Measurements from ENCODE around the gene SLC1A7.

Gene SLC1A7

GRCh38 chr1:53075761-53076163, 66.7 kb downstream of the SLC1A7 start:
- DNase-seq (ENCODE audit: low spot score) = no peak

GRCh38 chr1:53075206-53075605, 67.2 kb downstream of the SLC1A7 start:
- DNase-seq (ENCODE audit: low spot score) = no peak

DNA sequence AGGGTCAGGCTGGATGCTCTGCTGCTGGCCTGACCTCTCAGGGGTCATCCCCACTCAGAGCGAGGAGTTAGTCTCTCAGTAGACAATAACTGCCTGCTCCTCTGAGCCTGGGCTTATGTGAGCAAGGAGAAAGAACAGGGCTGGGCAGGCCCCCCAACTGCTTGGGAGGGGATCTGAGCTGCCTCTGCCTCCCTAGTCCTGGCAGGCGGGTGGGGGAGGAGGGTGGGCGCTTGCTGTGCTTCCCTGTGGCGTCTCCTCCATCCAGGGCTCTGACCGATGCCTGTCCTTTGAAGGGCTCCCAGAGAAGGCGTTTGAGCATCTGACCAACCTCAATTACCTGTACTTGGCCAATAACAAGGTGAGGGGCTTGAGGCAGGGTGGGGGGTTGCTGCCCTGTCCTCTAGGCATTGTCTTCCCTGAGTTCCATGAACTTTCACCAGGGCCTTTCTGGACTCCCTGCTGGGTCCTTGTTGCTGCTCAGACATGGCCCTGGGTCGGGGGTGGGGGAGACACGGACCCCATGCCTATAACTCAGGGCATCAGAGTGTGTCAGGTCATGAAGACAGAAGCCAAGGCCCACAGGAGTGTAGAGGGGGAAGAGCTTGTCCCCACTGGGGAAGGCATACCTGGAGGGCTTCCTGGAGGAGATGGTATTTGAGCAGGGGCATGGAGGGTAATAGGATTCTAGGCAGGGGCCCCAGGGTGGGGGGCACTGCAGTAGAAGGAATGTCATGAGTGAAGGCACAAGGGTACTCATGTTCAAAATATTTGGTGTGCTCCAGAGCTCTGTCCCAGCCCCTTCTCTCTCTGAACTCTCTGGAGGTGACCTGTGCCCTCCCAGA, 67.9 kb downstream of the SLC1A7 start:
- DNase-seq (ENCODE audit: low spot score) = no peak

DNA sequence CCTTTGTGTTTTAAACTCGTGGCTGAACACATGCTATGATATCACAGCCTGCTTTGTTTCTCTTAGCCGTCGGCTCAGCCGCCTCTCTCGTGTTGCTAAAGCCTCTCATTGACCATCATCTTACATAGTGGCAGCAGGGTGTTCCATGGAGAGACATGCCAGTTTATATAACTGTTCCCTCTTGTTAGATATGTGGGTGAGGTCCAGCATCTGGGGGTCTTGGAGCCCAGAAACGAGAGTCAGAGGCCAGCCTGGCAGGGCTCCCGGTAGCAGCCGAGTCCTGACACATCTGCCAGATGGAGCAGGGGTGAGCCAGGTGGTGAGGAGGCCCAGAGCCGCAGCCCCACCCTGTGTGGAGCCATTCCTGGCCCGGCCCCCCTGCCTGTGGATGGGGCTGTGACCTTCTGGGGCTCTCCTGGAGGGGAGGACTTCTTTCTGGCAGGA, 68.5 kb downstream of the SLC1A7 start:
- DNase-seq (ENCODE audit: low spot score) = peak; percentile 40

DNA sequence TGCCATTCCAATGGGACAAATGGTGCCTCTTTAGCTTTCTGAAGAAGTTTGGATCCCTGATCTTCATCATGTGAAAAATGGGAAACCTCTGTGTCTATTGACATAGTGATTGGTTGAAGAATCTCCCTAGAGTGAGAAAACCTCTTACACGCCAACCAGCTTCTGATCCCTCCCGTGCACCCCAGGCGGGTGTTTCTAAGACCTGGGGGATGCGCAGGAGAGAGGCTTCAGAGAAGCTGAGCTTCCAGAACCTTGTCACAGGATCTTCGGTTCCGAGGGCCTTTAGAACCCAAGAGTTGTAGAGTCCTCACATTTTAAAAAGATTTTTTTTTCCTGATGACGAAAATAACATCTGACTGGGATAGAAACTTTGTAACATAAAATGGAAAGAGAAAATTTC, 69.2 kb downstream of the SLC1A7 start:
- no peak for DNase-seq (ENCODE audit: low spot score)

DNA sequence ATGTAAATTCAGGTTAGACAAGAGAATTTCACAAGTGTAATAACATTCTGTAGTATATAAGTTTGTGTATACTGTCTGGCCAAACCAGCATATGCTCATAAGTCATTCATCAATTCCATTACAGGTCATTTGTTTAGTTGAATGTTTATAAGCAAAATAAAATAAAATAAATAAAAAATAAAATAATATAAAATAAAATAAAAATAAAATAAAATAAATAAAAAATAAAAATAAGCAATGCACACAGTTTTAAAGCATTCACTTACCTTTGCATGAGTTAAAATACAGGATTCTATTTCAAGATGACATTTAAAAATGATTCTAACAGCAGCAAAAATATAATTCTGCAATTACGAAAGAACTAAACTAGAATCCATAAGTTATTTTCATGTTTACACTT, 70.5 kb downstream of the SLC1A7 start:
- DNase-seq (ENCODE audit: low spot score) = no peak

GRCh38 chr1:53071167-53071865, 71.1 kb downstream of the SLC1A7 start:
- no peak for DNase-seq (ENCODE audit: low spot score)

GRCh38 chr1:53070621-53071020, 71.8 kb downstream of the SLC1A7 start:
- DNase-seq (ENCODE audit: low spot score) = no peak

- DNase-seq (ENCODE audit: low spot score) = no peak
Observed at GRCh38 chr1:53069663-53070327, 72.6 kb downstream of the SLC1A7 start.

- DNase-seq (ENCODE audit: low spot score) = no peak
Observed at GRCh38 chr1:53069265-53069662, 73.2 kb downstream of the SLC1A7 start.

GRCh38 chr1:53068314-53069099, 73.9 kb downstream of the SLC1A7 start:
- no peak for DNase-seq (ENCODE audit: low spot score)

DNA sequence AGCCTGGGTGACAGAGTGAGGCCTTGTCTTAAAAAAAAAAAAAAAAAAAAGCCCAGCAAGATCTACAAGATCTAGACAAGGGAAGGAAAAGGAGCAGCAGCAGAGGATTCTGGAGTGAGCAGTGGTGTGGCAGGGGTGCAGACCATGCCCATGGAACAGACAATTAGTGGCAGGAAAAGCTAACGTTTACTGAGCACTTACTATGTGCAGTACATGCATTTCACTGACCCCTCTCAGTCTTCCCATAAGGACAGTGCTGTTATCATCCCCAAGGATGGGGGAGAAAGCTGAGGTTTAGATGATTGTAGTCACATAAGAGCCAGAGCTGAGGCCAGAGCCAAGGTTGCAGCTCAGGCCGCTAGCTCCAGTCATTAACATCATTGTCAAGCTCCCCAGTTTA, 74.6 kb downstream of the SLC1A7 start:
- DNase-seq (ENCODE audit: low spot score) = no peak

- DNase-seq (ENCODE audit: low spot score) = no peak
Observed at GRCh38 chr1:53066891-53067738, 75.3 kb downstream of the SLC1A7 start.

DNA sequence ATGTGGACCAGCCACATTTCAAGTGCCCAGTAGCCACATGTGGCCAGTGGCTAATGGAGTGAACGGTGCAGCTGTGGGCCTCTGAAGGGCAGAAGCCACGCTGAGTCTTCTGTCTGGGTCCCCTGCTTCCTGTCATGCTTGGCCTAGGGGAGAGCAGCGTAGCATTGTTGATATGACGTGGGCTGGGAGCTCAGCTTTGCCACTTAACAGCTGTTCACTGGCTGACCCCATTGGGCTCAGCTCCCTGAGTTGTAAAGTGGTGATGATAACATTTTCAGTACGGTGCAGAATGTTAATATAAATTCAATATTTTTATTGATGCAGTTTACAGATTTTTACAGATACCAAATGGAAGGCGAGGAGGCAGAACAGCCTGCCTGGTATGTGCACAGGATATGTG, 76.0 kb downstream of the SLC1A7 start:
- no peak for DNase-seq (ENCODE audit: low spot score)

GRCh38 chr1:53065391-53065790, 77.0 kb downstream of the SLC1A7 start:
- DNase-seq (ENCODE audit: low spot score) = no peak

- DNase-seq (ENCODE audit: low spot score) = no peak
Observed at GRCh38 chr1:53063744-53064515, 78.5 kb downstream of the SLC1A7 start.

DNA sequence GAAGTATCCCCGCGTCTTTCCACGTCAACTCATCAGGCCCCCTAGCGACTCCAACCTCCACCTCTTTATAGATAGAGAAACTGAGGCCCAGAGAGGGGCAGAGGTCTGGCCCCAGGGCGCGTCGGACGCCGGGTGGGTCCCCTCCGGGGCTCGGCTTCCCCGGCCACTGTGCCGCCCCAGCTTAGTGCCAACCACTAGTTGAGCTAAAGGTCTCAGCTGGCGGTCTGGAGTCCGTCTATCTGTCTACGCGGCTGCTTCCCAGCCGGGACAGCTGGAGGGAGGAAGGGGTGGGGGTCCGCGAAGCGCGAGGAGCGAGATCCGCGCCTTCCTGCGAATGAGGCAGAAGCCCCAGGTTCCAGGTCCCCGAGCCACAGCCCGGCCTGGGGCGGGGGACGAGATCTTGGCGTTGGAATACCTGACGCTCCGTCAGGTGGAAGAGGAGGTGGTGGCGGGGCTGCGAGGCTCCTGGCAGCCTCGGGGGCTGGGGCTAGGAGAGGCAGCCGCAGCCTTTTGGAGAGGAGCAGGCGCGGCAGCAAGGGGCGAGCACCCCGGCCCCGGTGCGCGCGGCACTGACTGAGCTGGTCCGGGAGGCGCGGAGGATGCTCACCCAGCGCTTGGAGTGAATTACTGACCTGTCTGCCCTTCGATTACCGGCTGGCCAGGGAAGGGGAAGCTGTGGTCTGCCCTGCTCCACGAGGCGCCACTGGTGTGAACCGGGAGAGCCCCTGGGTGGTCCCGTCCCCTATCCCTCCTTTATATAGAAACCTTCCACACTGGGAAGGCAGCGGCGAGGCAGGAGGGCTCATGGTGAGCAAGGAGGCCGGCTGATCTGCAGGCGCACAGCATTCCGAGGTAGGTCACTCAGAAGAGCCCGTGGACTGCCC, 79.5 kb downstream of the SLC1A7 start:
- no peak for DNase-seq (ENCODE audit: low spot score)

DNA sequence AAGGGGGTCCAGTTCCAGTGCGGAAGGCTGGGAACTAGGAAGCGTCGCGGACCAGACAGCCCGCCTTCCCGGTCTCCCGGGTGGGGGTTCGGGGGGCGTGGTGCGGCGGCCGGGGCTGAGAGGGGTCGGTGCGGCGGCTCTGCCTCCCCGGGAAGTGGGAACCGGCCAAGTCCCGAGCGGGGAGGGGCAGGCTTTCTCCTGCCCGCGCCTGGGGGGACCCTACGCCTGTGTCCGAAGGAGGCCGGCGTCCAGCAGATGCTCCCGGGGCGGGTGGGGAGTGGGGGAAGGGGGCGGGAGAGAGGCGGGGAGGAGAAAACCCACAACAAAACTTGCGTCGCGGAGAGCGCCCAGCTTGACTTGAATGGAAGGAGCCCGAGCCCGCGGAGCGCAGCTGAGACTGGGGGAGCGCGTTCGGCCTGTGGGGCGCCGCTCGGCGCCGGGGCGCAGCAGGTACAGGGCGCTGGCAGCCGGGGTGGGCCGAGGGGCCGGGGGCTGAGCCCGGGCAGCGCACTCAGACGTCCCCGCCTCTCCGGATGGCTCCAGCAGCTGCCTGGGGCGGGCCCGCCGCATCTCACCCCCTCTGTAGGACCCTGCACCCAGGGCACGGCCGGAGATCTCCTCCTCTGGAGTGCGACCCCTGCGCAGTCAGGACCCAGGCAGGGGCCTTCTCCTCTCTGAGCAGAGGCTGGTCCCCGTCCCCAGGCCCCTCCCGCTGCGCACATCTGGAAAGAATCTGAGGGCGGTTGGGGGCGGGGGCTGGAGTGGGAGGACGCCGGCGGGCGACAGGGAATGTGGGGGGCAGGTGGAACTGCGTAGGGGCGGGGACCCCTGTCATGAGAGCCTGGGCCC, 80.4 kb downstream of the SLC1A7 start, which contains the start of gene PODN:
Gene PODN (plus strand): TSS at position 355 of the 849 bp plus-strand sequence. CDS start 7,643 bp downstream, outside the sequence.
- DNase-seq (ENCODE audit: low spot score) = no peak
